IMR-90 (cell line): ENCODE measurements around the gene SLC38A3. TPM values are rescaled to one million over a fixed set of nuclear protein-coding genes. Genes with fewer than 3 reads are reported as not detected.

Experiments used
- ATAC-seq: fragments of 200-7000 bp; cut with Tn5 transposase; 2 replicates; pipeline ENCODE4 v1.9.1; 2020; ENCODE audit warnings: low read depth, mild to moderate bottlenecking, moderate library complexity
- BruUV-seq: library from RNA; stranded (reverse); fragments of 400-500 nt; replicated peaks from 2 replicates; lab custom pipeline; 2021; lab: Mats Ljungman, UMichigan
- CTCF ChIA-PET: fragments of 300-600 bp; formaldehyde crosslinking; extraction: SDS; loops from one replicate; lab custom pipeline; 2021; ENCODE audit warnings: antibody characterized with exemption; lab: Yijun Ruan, JAX
- POLR2A ChIA-PET: fragments of 300-600 bp; sonication (Branson Sonifier 250); formaldehyde crosslinking; loops from one replicate; lab custom pipeline; 2022; ENCODE audit warnings: antibody characterized with exemption; ENCODE audit not compliant: unreplicated experiment; lab: Charles Lee
- DNase-seq: peaks from one replicate; pipeline ENCODE4 v3.0.0; 2013
- H2AFZ ChIP-seq: replicated peaks from 2 replicates; pipeline ENCODE3; 2013; ENCODE audit warnings: low read length, mild to moderate bottlenecking; ENCODE audit not compliant: poor library complexity
- H2AK5ac ChIP-seq: 2 replicates; pipeline ENCODE4 v1.6.1; 2013; ENCODE audit warnings: low read depth, low read length, inconsistent platforms
- H2AK9ac ChIP-seq: replicated peaks from 2 replicates; pipeline ENCODE3; 2013; ENCODE audit warnings: mild to moderate bottlenecking, low read depth, low read length, moderate library complexity; ENCODE audit not compliant: poor library complexity
- H2BK120ac ChIP-seq: 2 replicates; pipeline ENCODE4 v1.6.1; 2013; ENCODE audit warnings: low read depth, low read length, inconsistent platforms
- H2BK15ac ChIP-seq: 3 replicates; pipeline ENCODE4 v1.6.1; 2013; ENCODE audit warnings: low read depth, low read length, inconsistent platforms
- H2BK20ac ChIP-seq: 2 replicates; pipeline ENCODE4 v1.6.1; 2013; ENCODE audit warnings: low read depth, mild to moderate bottlenecking, inconsistent platforms, low read length, moderate library complexity
- H2BK5ac ChIP-seq: 2 replicates; pipeline ENCODE4 v1.6.1; 2013; ENCODE audit warnings: mild to moderate bottlenecking, low read depth, low read length, inconsistent platforms; ENCODE audit not compliant: poor library complexity, severe bottlenecking
- H3K14ac ChIP-seq: replicated peaks from 2 replicates; pipeline ENCODE4 v1.6.1; 2013; ENCODE audit warnings: low read depth, low read length, inconsistent platforms
- H3K18ac ChIP-seq: 2 replicates; pipeline ENCODE4 v1.6.1; 2013; ENCODE audit warnings: low read depth, low read length, control low read depth
- H3K23ac ChIP-seq: 2 replicates; pipeline ENCODE4 v1.6.1; 2013; ENCODE audit warnings: low read depth, low read length, inconsistent platforms
- H3K27ac ChIP-seq: 2 replicates; pipeline ENCODE4 v1.5.1; 2013; ENCODE audit warnings: mild to moderate bottlenecking, control low read depth, low read length; ENCODE audit not compliant: insufficient read depth
- H3K27me3 ChIP-seq: 2 replicates; pipeline ENCODE4 v1.6.1; 2013; ENCODE audit warnings: low read length; ENCODE audit not compliant: control insufficient read depth, insufficient read depth
- H3K36me3 ChIP-seq: 2 replicates; pipeline ENCODE4 v1.6.1; 2013; ENCODE audit warnings: low read length, mixed read lengths; ENCODE audit not compliant: control insufficient read depth, insufficient read depth
- H3K4ac ChIP-seq: 2 replicates; pipeline ENCODE4 v1.6.1; 2013; ENCODE audit warnings: low read depth, low read length, inconsistent platforms
- H3K4me1 ChIP-seq: 2 replicates; pipeline ENCODE4 v1.6.1; 2013; ENCODE audit warnings: low read length, mixed read lengths; ENCODE audit not compliant: control insufficient read depth, insufficient read depth
- H3K4me2 ChIP-seq: 2 replicates; pipeline ENCODE4 v1.6.1; 2013; ENCODE audit warnings: low read depth, mild to moderate bottlenecking, control low read depth, low read length, moderate library complexity
- H3K4me3 ChIP-seq: 2 replicates; pipeline ENCODE4 v1.5.1; 2013; ENCODE audit warnings: low read depth, mild to moderate bottlenecking, control low read depth, low read length, moderate library complexity; ENCODE audit not compliant: insufficient read depth
- H3K56ac ChIP-seq: 2 replicates; pipeline ENCODE4 v1.6.1; 2013; ENCODE audit warnings: low read length, inconsistent platforms; ENCODE audit not compliant: insufficient read depth; ENCODE audit errors: extremely low read depth
- H3K79me1 ChIP-seq, 2 experiments: 2 replicates each; pipeline ENCODE4 v1.6.1; 2013; ENCODE audit warnings: low read length in 2 of 2, inconsistent platforms in 1 of 2, low read depth in 1 of 2
- H3K9ac ChIP-seq: 2 replicates; pipeline ENCODE4 v1.6.1; 2013; ENCODE audit warnings: low read depth, low read length, control low read depth
- H3K9me1 ChIP-seq: 2 replicates; pipeline ENCODE4 v1.6.1; 2013; ENCODE audit warnings: low read length, inconsistent platforms; ENCODE audit not compliant: insufficient read depth
- H3K9me3 ChIP-seq: 2 replicates; pipeline ENCODE4 v1.6.1; 2013; ENCODE audit warnings: low read length; ENCODE audit not compliant: control insufficient read depth, insufficient read depth
- H4K20me1 ChIP-seq: 2 replicates; pipeline ENCODE4 v1.6.1; 2013; ENCODE audit warnings: low read length, inconsistent platforms; ENCODE audit not compliant: insufficient read depth
- H4K5ac ChIP-seq: 2 replicates; pipeline ENCODE4 v1.6.1; 2013; ENCODE audit warnings: mild to moderate bottlenecking, low read depth, low read length, control low read depth
- H4K8ac ChIP-seq, 2 experiments: 2 replicates each; pipeline ENCODE4 v1.6.1; 2013; ENCODE audit warnings: low read depth in 2 of 2, low read length in 2 of 2, control low read depth in 1 of 2, inconsistent platforms in 1 of 2
- H4K91ac ChIP-seq: 2 replicates; pipeline ENCODE4 v1.6.1; 2013; ENCODE audit warnings: low read depth, low read length, inconsistent platforms; ENCODE audit not compliant: insufficient read depth
- BHLHE40 ChIP-seq: fragments of 150-350 bp; IDR thresholded peaks from 2 replicates; pipeline ENCODE4 v1.6.1; 2016; ENCODE audit warnings: mild to moderate bottlenecking, low read depth, low read length
- CEBPB ChIP-seq: IDR thresholded peaks from 2 replicates; pipeline ENCODE4 v1.6.1; 2012; ENCODE audit warnings: low read depth, low read length, improper control_type of control experiment
- CHD1 ChIP-seq: IDR thresholded peaks from 2 replicates; pipeline ENCODE4 v1.6.1; 2012; ENCODE audit warnings: low read depth, low read length, improper control_type of control experiment
- FOS ChIP-seq: fragments of 150-350 bp; IDR thresholded peaks from 2 replicates; pipeline ENCODE4 v1.6.1; 2016; ENCODE audit warnings: low read depth, low read length
- MAFK ChIP-seq: IDR thresholded peaks from 2 replicates; pipeline ENCODE4 v1.6.1; 2012; ENCODE audit warnings: low read depth, low read length, improper control_type of control experiment
- MAZ ChIP-seq: IDR thresholded peaks from 2 replicates; pipeline ENCODE4 v1.6.1; 2012; ENCODE audit warnings: low read depth, mild to moderate bottlenecking, low read length, improper control_type of control experiment, moderate library complexity, borderline replicate concordance
- MXI1 ChIP-seq: IDR thresholded peaks from 2 replicates; pipeline ENCODE4 v1.6.1; 2012; ENCODE audit warnings: low read depth, mild to moderate bottlenecking, low read length, moderate library complexity, borderline replicate concordance
- NFE2L2 ChIP-seq: fragments of 150-350 bp; IDR thresholded peaks from 2 replicates; pipeline ENCODE4 v1.6.1; 2016; ENCODE audit warnings: low read depth, mild to moderate bottlenecking, low read length
- POLR2A ChIP-seq: IDR thresholded peaks from 2 replicates; pipeline ENCODE4 v1.6.1; 2012; ENCODE audit warnings: mild to moderate bottlenecking, low read depth, low read length
- RAD21 ChIP-seq: IDR thresholded peaks from 2 replicates; pipeline ENCODE4 v1.6.1; 2012; ENCODE audit warnings: low read length, improper control_type of control experiment
- RCOR1 ChIP-seq: IDR thresholded peaks from 2 replicates; pipeline ENCODE4 v1.6.1; 2012; ENCODE audit warnings: mild to moderate bottlenecking, low read length, improper control_type of control experiment; ENCODE audit not compliant: insufficient replicate concordance
- RFX5 ChIP-seq: IDR thresholded peaks from 2 replicates; pipeline ENCODE4 v1.8.0; 2012; ENCODE audit warnings: low read depth, mild to moderate bottlenecking, low read length, moderate library complexity
- SMC3 ChIP-seq: fragments of 150-350 bp; IDR thresholded peaks from 2 replicates; pipeline ENCODE4 v1.6.1; 2016; ENCODE audit warnings: low read depth, mild to moderate bottlenecking, antibody characterized with exemption, low read length, moderate library complexity
- WGBS, 2 experiments: methylation state at CpG; one replicate each; pipeline versions ENCODE4 v1.1.5 to v1.1.7; 2013; ENCODE audit warnings: missing lambda C conversion rate in 2 of 2; ENCODE audit not compliant: insufficient read length in 1 of 2; ENCODE audit errors: extremely low coverage in 2 of 2; 5-methylcytosine and 5-hydroxymethylcytosine counted together
- dilution Hi-C: fragments of 300-500 bp; cut with HindIII; formaldehyde crosslinking; loops from one replicate; pipeline ENCODE4 v1.14.3; 2018; ENCODE audit warnings: low sequenced_read_pairs; ENCODE audit not compliant: unreplicated experiment
- in situ Hi-C: fragments of 300-500 bp; cut with MboI; formaldehyde crosslinking; loops from 3 replicates; pipeline ENCODE4 v1.14.3; 2019; ENCODE audit warnings: low sequenced_read_pairs, inconsistent platforms, mixed read lengths
- intact Hi-C: fragments of 100-400 bp; cut with micrococcal nuclease; formaldehyde crosslinking; loops from 2 replicates; pipeline ENCODE4 v1.10.0; 2022
- polyA plus RNA-seq, 3 experiments: library from polyadenylated mRNA; depleted of rRNA; stranded (reverse); fragments of >200 nt; gene quantifications; 2 replicates each; pipeline ENCODE4 v1.2.3, GENCODE V29; 2012; ENCODE audit warnings: low replicate concordance in 1 of 3
- total RNA-seq: library from RNA; depleted of rRNA; stranded (reverse); fragments of >200 nt; gene quantifications from 2 replicates; pipeline ENCODE4 v1.2.3, GENCODE V29; 2012
- TF ChIP-seq, protein P1 (sequence below): fragments of 150-350 bp; IDR thresholded peaks from 2 replicates; pipeline ENCODE4 v1.6.1; 2017; ENCODE audit warnings: mild to moderate bottlenecking, antibody characterized with exemption, low read length, low read depth
- TF ChIP-seq, protein P2 (sequence below): fragments of 150-350 bp; IDR thresholded peaks from 2 replicates; pipeline ENCODE4 v1.6.1; 2016; ENCODE audit warnings: low read depth, mild to moderate bottlenecking, low read length, moderate library complexity, borderline replicate concordance
- TF ChIP-seq, protein P3 (sequence below): conservative IDR thresholded peaks from 2 replicates; pipeline ENCODE4 v1.5.1; 2012; ENCODE audit warnings: mild to moderate bottlenecking, low read depth, low read length, improper control_type of control experiment

SLC38A3 gene
- total and polyA plus RNA-seq, 2 of the 4 experiments (the other 2 are of a cell fraction): 0.12 to 0.36 TPM

DNA sequence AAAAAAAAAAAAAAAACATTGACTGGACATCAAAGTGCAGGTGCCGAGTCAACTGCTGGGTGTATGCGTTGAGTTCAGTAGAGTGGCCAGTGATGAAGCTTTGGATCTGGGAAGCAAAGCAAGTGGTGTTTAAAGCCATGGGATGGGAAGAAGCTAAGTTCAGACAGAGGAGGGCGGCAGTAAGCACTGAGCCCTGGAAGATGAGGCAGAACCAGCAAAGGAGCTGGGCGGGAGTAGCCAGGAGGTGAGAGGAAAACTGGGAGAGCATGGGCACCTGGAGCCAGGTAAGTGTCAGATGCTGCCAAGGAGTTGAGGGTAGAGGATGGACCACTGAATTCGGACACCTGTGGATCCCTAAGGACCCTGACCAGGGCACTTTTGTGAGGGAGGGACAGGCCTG lies 19.6 kb downstream of the SLC38A3 start:
- Histone ChIP-seq H3K4me2 (no peak overlapping the region), H3K23ac (no peak overlapping the region), H3K4me1 (peaks cover 7% of the 10 kb centered on the region), H3K9ac (no peak overlapping the region), H3K56ac (no peak overlapping the region), H3K27ac (no peak overlapping the region), H4K5ac (no peak overlapping the region), H2AK9ac (no peak overlapping the region), H3K36me3 (no peaks in the 10 kb centered on the region), H3K14ac (no peak overlapping the region), H2BK5ac (no peak overlapping the region), H2AK5ac (no peak overlapping the region), H2BK120ac (no peak overlapping the region), H2BK20ac (no peak overlapping the region), H4K91ac (no peak overlapping the region), H4K20me1 (no peaks in the 10 kb centered on the region), H2AFZ (no peak overlapping the region), H3K27me3 (peaks cover 3% of the 10 kb centered on the region; the same call in 1 of the 2 replicates), H3K79me1 (peaks cover 0 to 10% of the 10 kb centered on the region in 2 experiments; a peak in 2 of 4 replicates), H4K8ac (no peak overlapping the region), H3K4me3 (no peak overlapping the region), H3K9me3 (no peaks in the 10 kb centered on the region), H3K4ac (no peak overlapping the region), H3K18ac (no peak overlapping the region), H3K9me1 (peaks cover 4% of the 10 kb centered on the region; the same call in 1 of the 2 replicates), H2BK15ac (no peak overlapping the region)
- intact Hi-C loops: loop anchor here (5.0 kb wide), 1 partner anchor 318 kb away; no protein-coding TSS in a partner anchor
- dilution Hi-C loops: no loop called here
- in situ Hi-C loops: loop anchor here (5.0 kb wide), 2 partner anchors 32 to 48 kb away; partner anchors contain the start of gene GNAT1
- ChIA-PET POLR2A (no interaction called here), CTCF (interaction anchor here (0.6 to 2.7 kb wide), 3 partner anchors 15 to 1995 kb away, joined by 3 to 22 read pairs (median 5); no protein-coding TSS in a partner anchor)
- WGBS, 2 experiments: 59% methylated on average over 5 of the region's 5 CpGs; no CpG with 5 or more reads in 1 of the 2 experiments
- ATAC-seq (no peak), DNase-seq (no peak)
- TF ChIP-seq NFE2L2: no peak
- no peak for TF ChIP-seq CEBPB
- TF ChIP-seq, protein P1, sequence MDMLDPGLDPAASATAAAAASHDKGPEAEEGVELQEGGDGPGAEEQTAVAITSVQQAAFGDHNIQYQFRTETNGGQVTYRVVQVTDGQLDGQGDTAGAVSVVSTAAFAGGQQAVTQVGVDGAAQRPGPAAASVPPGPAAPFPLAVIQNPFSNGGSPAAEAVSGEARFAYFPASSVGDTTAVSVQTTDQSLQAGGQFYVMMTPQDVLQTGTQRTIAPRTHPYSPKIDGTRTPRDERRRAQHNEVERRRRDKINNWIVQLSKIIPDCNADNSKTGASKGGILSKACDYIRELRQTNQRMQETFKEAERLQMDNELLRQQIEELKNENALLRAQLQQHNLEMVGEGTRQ: no peak
- no peak for TF ChIP-seq MAZ
- no peak for TF ChIP-seq SMC3
- no peak for TF ChIP-seq MAFK
- no peak for TF ChIP-seq RAD21
- no peak for TF ChIP-seq MXI1
- TF ChIP-seq CHD1: no peak
- TF ChIP-seq BHLHE40: no peak
- no peak for TF ChIP-seq POLR2A
- no peak for TF ChIP-seq FOS
- TF ChIP-seq RCOR1: no peak
- TF ChIP-seq, protein P2, sequence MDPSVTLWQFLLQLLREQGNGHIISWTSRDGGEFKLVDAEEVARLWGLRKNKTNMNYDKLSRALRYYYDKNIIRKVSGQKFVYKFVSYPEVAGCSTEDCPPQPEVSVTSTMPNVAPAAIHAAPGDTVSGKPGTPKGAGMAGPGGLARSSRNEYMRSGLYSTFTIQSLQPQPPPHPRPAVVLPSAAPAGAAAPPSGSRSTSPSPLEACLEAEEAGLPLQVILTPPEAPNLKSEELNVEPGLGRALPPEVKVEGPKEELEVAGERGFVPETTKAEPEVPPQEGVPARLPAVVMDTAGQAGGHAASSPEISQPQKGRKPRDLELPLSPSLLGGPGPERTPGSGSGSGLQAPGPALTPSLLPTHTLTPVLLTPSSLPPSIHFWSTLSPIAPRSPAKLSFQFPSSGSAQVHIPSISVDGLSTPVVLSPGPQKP: no peak
- TF ChIP-seq RFX5: no peak
- TF ChIP-seq, protein P3, sequence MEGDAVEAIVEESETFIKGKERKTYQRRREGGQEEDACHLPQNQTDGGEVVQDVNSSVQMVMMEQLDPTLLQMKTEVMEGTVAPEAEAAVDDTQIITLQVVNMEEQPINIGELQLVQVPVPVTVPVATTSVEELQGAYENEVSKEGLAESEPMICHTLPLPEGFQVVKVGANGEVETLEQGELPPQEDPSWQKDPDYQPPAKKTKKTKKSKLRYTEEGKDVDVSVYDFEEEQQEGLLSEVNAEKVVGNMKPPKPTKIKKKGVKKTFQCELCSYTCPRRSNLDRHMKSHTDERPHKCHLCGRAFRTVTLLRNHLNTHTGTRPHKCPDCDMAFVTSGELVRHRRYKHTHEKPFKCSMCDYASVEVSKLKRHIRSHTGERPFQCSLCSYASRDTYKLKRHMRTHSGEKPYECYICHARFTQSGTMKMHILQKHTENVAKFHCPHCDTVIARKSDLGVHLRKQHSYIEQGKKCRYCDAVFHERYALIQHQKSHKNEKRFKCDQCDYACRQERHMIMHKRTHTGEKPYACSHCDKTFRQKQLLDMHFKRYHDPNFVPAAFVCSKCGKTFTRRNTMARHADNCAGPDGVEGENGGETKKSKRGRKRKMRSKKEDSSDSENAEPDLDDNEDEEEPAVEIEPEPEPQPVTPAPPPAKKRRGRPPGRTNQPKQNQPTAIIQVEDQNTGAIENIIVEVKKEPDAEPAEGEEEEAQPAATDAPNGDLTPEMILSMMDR: no peak
- BruUV-seq: no TSS peak
